Measurements from ENCODE around the gene CFAP298.

Gene CFAP298

DNA sequence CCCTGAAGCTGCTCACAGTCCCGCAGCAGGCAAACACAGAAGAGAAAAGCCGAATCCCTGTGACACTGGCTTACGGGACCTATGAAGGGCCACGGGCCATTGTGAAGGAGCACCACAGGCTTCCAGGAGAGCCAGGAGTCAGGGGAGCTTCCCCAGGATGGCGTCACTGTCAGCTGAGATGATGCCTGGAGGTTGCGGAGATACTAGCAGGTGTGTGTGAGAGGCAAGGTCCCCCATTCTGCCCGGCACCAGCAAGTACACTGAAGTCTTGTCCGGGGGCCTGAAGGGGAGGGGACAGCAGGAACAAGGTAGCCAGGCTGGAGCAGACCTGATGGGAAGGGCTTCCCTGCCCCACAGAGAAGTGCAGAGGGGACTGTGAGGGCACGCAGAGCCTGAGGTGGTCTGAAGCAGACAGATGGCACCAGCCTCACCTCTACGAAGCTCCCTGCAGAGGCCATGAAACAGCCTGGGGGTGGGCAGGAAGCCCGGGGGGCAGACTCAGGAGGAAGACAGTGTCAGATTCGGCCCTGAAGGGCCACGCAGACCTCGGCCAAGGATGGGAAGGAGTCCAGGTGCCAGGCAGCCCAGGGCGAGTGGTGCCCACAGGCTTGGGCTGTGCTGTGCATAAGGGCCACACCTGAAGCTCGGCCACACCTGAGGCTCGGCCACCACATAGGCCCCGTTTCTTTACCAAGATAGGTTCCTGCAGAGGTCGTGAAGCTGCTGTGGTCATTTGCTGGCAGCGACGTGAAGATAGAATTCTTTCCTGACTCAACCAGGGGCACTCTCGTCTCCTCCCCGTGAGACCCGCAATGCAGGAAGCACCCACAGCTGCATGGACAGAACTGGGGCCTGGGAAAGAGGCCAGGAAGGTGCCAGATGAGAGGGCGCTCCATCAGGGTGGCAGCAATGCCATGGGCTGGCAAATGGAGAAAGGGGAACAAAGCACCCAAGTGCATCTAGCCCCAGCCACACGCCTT is 36.9 kb downstream of the CFAP298 start:
- no peaks in the 10 kb centered on the region for H3K27me3 ChIP-seq
- no peak overlapping the region for H3K9ac ChIP-seq
- H3K4me2 ChIP-seq = no peak overlapping the region
- H3K27ac ChIP-seq = no peak overlapping the region
- no peak overlapping the region for H3K4me3 ChIP-seq
- TF ChIP-seq Cebpa-rat (IDR thresholded peaks at IDR 0.05) = no peak
- peaks cover 0 to 12% (median 0%) of the 10 kb centered on the region in 11 experiments; a peak in 7 of 22 replicates for H3K36me3 ChIP-seq
- peaks cover 0 to 11% (median 0%) of the 10 kb centered on the region in 11 experiments; a peak in 4 of 22 replicates for H3K9me3 ChIP-seq (replicated peaks in 1 of 11)
- H4K20me1 ChIP-seq = peaks cover 0 to 2% (median 0%) of the 10 kb centered on the region in 11 experiments; a peak in 1 of 22 replicates
- peaks cover 6 to 21% (median 16%) of the 10 kb centered on the region in 10 experiments; a peak in 19 of 20 replicates for H3K4me1 ChIP-seq

DNA sequence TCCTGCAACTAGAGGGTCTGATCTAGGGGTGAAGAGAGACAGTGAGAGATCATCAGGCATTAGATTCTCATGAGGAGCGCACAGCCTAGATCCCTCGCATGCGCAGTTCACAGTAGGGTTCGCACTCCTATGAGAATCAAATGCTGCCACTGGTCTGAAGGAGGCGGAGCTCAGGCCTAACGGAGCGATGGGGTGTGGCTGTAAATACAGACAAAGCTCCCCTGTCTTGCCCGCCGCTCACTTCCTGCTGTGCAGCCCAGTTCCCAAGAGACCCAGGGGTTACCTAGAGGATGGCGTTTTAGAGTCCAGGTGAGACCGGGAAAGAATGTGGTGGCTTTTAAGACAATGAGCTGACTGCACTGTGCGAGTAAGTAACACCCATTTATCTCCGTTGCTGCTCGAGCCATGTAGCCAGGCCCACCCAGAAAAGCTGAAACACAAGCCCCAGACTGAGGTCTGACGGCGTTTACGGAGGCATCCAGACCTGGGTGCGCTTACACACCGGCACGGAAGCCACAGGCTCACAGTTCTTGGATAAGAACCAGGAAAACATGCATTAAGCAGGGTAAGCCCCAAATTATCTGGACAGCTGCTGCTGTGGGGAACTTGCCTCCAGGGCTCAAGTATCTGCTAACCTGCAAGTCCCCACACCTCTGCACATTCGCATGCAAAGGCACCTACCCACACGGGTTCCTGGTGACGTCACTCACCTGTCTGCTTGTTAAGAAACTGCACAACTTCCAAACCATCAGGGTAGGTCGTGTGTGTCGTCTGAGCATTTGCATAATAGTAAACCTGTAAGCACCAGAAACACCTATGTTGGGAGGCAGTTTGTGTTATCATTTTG is 39.4 kb downstream of the CFAP298 start:
- H3K9ac ChIP-seq = no peak overlapping the region

DNA sequence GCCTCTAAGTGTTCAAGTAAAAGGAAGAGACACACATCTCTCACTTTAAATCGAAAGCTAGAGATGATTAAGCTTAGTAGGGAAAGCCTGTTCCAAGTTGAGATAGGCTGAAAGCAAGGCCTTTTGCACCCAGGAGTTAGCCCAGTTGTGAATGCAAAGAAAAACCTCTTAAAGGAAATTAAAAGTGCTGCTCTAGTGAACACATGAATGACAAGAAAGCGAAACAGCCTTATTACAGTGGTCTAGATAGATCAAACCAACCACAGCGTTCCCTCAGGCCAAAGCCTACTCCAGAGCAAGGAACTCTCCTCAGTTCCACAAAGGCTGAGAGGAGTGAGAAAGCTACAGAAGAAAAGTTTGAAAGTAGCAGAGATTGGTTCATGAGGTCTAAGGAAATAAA is 41.7 kb downstream of the CFAP298 start:
- Histone ChIP-seq H3K9ac (peak overlapping the region in 10 of 11 experiments; percentile 63 to 76 (median 70); a peak in 14 of 22 replicates), H4K20me1 (peaks cover 0 to 5% (median 0%) of the 10 kb centered on the region in 11 experiments; a peak in 1 of 22 replicates), H3K4me2 (peak overlapping the region; percentile 83 to 96 (median 92)), H3K4me3 (peak overlapping the region; percentile 43 to 72 (median 60); a peak in 17 of 20 replicates), H3K27ac (peak overlapping the region; percentile 9 to 74 (median 60); a peak in 15 of 22 replicates), H3K27me3 (0 out of 22 replicates have a peak, but pooled peaks cover 0 to 4% (median 0%) of the 10 kb centered on the region in 11 experiments), H3K36me3 (no peaks in the 10 kb centered on the region), H3K9me3 (replicated peaks in 1 of 11) (peaks cover 3 to 16% (median 6%) of the 10 kb centered on the region in 11 experiments; a peak in 19 of 22 replicates), H3K4me1 (peaks cover 10 to 52% (median 36%) of the 10 kb centered on the region in 10 experiments; a peak in 19 of 20 replicates)
- no peak for TF ChIP-seq Cebpa-rat (IDR thresholded peaks at IDR 0.05)

More for the DNA sequence above, 39.4 kb downstream of the CFAP298 start:
- 0 out of 22 replicates have a peak, but pooled peaks cover 0 to under 1% (median 0%) of the 10 kb centered on the region in 11 experiments for H3K27me3 ChIP-seq
- peaks cover 10 to 45% (median 33%) of the 10 kb centered on the region in 10 experiments; a peak in 19 of 20 replicates for H3K4me1 ChIP-seq
- H3K4me2 ChIP-seq = peak overlapping the region in 10 of 11 experiments; percentile 10 to 55 (median 34); a peak in 16 of 22 replicates
- no peak overlapping the region for H3K4me3 ChIP-seq
- TF ChIP-seq Cebpa-rat (IDR thresholded peaks at IDR 0.05) = no peak
- peaks cover 0 to 5% (median 0%) of the 10 kb centered on the region in 11 experiments; a peak in 1 of 22 replicates for H4K20me1 ChIP-seq
- H3K27ac ChIP-seq = no peak overlapping the region
- H3K36me3 ChIP-seq = peaks cover 0 to 3% (median 0%) of the 10 kb centered on the region in 11 experiments; a peak in 3 of 22 replicates
- peaks cover 0 to 11% (median 0%) of the 10 kb centered on the region in 11 experiments; a peak in 4 of 22 replicates for H3K9me3 ChIP-seq (replicated peaks in 1 of 11)

GRCh38 chr21:32569261-32570230 is 42.6 kb downstream of the CFAP298 start:
- Histone ChIP-seq H3K36me3 (no peaks in the 10 kb centered on the region), H3K9me3 (replicated peaks in 1 of 11) (peaks cover 12 to 25% (median 15%) of the 10 kb centered on the region in 11 experiments), H3K27me3 (0 out of 22 replicates have a peak, but pooled peaks cover 0 to 4% (median 0%) of the 10 kb centered on the region in 11 experiments), H3K4me3 (peak overlapping the region; percentile 43 to 72 (median 60)), H3K9ac (peak overlapping the region; percentile 63 to 76 (median 71)), H3K4me2 (peak overlapping the region; percentile 83 to 96 (median 92)), H3K27ac (peak overlapping the region; percentile 25 to 74 (median 64); a peak in 19 of 22 replicates), H3K4me1 (peaks cover 10 to 52% (median 36%) of the 10 kb centered on the region in 10 experiments; a peak in 19 of 20 replicates), H4K20me1 (peaks cover 0 to 5% (median 0%) of the 10 kb centered on the region in 11 experiments; a peak in 1 of 22 replicates)
- no peak for TF ChIP-seq Cebpa-rat (IDR thresholded peaks at IDR 0.05)

DNA sequence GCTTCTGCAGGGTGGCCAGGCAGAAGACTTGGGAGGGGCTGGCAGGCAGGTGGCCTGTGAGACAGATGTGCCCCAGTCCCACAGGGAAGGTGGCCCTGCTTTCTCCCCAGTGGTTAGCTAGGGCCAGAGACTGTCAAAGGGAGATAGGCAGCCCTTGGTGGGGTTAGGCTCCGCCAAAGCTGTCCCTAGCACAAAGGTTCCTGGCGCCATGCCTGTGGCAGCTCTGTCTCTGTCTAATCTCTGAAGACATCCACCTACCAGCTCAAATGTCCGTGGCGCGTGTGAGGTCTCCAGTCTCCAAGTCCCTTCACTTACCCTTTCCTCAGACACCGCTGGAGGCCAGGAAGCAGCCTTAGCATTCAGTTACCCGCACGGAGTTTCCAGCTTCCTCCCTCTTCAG is 44.6 kb downstream of the CFAP298 start:
- H3K36me3 ChIP-seq = no peaks in the 10 kb centered on the region
- no peak overlapping the region for H3K4me3 ChIP-seq
- peaks cover 17 to 34% (median 22%) of the 10 kb centered on the region in 11 experiments for H3K9me3 ChIP-seq (replicated peaks in 1 of 11)
- H3K4me2 ChIP-seq = peak overlapping the region in 5 of 11 experiments; percentile 19 to 90 (median 27); a peak in 7 of 22 replicates
- H3K9ac ChIP-seq = no peak overlapping the region
- 0 out of 22 replicates have a peak, but pooled peaks cover 0 to 4% (median 0%) of the 10 kb centered on the region in 11 experiments for H3K27me3 ChIP-seq
- TF ChIP-seq Cebpa-rat (IDR thresholded peaks at IDR 0.05) = no peak
- H4K20me1 ChIP-seq = peaks cover 0 to 5% (median 0%) of the 10 kb centered on the region in 11 experiments; a peak in 1 of 22 replicates
- peaks cover 10 to 48% (median 33%) of the 10 kb centered on the region in 10 experiments; a peak in 19 of 20 replicates for H3K4me1 ChIP-seq
- no peak overlapping the region for H3K27ac ChIP-seq

- Histone ChIP-seq H3K27me3 (peaks cover 0 to 4% (median 0%) of the 10 kb centered on the region in 11 experiments; a peak in 1 of 22 replicates), H4K20me1 (peaks cover 0 to 5% (median 0%) of the 10 kb centered on the region in 11 experiments; a peak in 1 of 22 replicates), H3K36me3 (no peaks in the 10 kb centered on the region), H3K4me3 (no peak overlapping the region), H3K4me1 (peaks cover 10 to 41% (median 28%) of the 10 kb centered on the region in 10 experiments; a peak in 19 of 20 replicates), H3K4me2 (peak overlapping the region in 5 of 11 experiments; percentile 19 to 90 (median 27); a peak in 5 of 22 replicates), H3K9me3 (replicated peaks in 1 of 11) (peaks cover 14 to 27% (median 21%) of the 10 kb centered on the region in 11 experiments; a peak in 21 of 22 replicates), H3K9ac (no peak overlapping the region), H3K27ac (no peak overlapping the region)
- no peak for TF ChIP-seq Cebpa-rat (IDR thresholded peaks at IDR 0.05)
Measured at GRCh38 chr21:32566741-32567389, 45.3 kb downstream of the CFAP298 start.
